Coronary artery (tissue), 2 donors: ENCODE data around the gene RAB44.
A peak's percentile ranks its signal among the peaks of the same experiment; 100 is the strongest.

ENCODE experiments used
- DNase-seq: peaks from one replicate; pipeline ENCODE4 v3.0.0-alpha.2; 2017; ENCODE audit warnings: low spot score
- H3K27ac ChIP-seq, 2 donors: fragments of 200-600 bp; sonication (generic); one replicate each; pipeline ENCODE4 v1.5.1; 2016 to 2019
- H3K4me3 ChIP-seq: fragments of 200-600 bp; sonication (generic); 2 replicates; pipeline ENCODE4 v1.5.1; 2016; ENCODE audit warnings: mild to moderate bottlenecking, moderate library complexity
- TF ChIP-seq, protein P1 (sequence below): fragments of 200-600 bp; sonication (generic); IDR thresholded peaks from one replicate; pipeline ENCODE4 v1.5.1; 2019; ENCODE audit warnings: antibody characterized with exemption

RAB44 gene

DNA sequence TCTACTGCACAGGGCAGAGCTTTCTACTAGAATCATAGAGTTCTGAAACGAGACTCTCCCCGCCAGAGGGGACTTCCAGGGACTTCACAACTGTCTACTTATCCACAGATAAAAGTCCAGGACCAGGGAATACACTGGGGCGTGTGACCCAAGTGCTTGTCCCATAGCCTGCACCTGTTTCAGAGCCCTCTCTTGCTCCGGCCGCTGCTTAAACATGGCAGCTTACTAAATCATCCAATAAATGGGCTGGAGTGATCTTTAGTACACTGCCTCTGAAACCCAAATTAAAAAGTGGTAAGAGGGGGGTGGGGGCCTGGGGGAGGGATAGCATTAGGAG, 8.9 kb upstream of the RAB44 start:
- no peak for DNase-seq
- TF ChIP-seq, protein P1, sequence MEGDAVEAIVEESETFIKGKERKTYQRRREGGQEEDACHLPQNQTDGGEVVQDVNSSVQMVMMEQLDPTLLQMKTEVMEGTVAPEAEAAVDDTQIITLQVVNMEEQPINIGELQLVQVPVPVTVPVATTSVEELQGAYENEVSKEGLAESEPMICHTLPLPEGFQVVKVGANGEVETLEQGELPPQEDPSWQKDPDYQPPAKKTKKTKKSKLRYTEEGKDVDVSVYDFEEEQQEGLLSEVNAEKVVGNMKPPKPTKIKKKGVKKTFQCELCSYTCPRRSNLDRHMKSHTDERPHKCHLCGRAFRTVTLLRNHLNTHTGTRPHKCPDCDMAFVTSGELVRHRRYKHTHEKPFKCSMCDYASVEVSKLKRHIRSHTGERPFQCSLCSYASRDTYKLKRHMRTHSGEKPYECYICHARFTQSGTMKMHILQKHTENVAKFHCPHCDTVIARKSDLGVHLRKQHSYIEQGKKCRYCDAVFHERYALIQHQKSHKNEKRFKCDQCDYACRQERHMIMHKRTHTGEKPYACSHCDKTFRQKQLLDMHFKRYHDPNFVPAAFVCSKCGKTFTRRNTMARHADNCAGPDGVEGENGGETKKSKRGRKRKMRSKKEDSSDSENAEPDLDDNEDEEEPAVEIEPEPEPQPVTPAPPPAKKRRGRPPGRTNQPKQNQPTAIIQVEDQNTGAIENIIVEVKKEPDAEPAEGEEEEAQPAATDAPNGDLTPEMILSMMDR = no peak
- no peak overlapping the region for H3K4me3 ChIP-seq

DNA sequence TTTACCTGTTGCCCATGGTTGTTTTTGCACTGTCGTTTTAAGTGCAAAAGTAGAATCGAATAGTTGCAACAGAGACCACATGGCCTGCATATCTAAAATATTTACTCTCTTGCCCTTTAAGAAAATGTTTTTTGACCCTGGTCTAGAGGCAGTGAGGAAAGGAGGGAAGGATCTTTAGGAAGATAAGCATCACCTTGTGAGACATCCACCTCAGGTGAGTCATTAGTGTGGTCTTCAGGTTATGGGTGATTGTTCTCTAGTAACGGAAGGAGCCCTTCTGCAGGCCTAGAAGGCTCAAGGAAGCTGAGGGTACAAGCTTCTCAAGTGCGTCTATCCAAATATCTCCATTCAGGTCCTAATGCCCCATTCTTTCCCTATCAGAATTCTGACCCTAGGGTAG, 6.6 kb upstream of the RAB44 start:
- Histone ChIP-seq H3K4me3 (no peak overlapping the region), H3K27ac (no peak overlapping the region)
- no peak for DNase-seq
- TF ChIP-seq, protein P1 = no peak

More for the DNA sequence above, 8.9 kb upstream of the RAB44 start:
- no peak overlapping the region for H3K27ac ChIP-seq

- DNase-seq = no peak
- TF ChIP-seq, protein P1 = no peak
- no peak overlapping the region for H3K27ac ChIP-seq
Observed at GRCh38 chr6:36691612-36692011, 6.0 kb upstream of the RAB44 start.

GRCh38 chr6:36692220-36692619, 5.4 kb upstream of the RAB44 start:
- Histone ChIP-seq H3K4me3 (no peak overlapping the region), H3K27ac (no peak overlapping the region)
- DNase-seq = no peak
- TF ChIP-seq, protein P1 = no peak

More at GRCh38 chr6:36691612-36692011, 6.0 kb upstream of the RAB44 start:
- no peak overlapping the region for H3K4me3 ChIP-seq

GRCh38 chr6:36692861-36693702, 4.5 kb upstream of the RAB44 start:
- peak; percentile 77 for DNase-seq
- TF ChIP-seq, protein P1 = no peak
- no peak overlapping the region for H3K4me3 ChIP-seq

DNA sequence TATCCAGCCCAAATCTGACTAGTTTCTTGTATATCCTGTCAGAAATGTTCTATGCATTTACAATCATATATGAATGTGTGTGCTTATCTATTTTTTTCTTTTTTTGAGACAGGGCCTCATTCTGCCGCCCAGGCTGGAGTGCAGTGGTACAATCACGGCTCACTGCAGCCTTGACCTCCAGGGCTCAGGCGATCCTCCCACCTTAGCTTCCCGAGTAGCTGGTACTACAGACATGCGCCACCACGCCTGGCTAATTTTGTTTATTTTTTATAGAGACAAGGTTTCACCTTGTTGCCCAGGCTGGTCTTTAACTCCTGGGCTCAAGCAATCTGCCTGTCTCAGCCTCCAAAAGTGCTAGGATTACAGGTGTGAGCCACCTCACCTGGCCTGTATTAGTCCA, 3.0 kb upstream of the RAB44 start:
- TF ChIP-seq, protein P1 = no peak
- DNase-seq = no peak
- Histone ChIP-seq H3K27ac (no peak overlapping the region), H3K4me3 (no peak overlapping the region)

More at GRCh38 chr6:36692861-36693702, 4.5 kb upstream of the RAB44 start:
- peak overlapping the region in 1 of 2 donors; percentile 30 for H3K27ac ChIP-seq

DNA sequence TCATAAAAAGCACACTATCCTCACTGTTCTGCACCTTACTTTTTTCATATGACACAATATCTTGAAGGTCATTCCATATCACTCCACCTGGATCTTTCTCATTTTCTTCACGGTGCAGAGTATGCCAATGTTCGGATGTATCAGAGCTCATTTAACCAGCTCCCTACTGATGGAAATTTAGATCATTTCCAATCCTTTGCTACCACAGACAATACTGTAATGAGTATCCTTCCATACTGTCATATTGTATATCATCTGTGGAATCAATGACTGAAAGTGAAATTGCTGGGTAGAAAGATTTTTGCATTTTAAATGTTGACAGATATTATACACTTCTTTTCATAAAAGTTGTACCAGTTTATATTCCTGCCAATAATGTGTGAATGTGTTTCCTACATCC, 2.2 kb upstream of the RAB44 start:
- Histone ChIP-seq H3K4me3 (no peak overlapping the region), H3K27ac (no peak overlapping the region)
- no peak for DNase-seq
- TF ChIP-seq, protein P1 = no peak
